HepG2 (cell line): Measurements from ENCODE around the gene NFS1. TPM values are rescaled to one million over a fixed set of nuclear protein-coding genes. Genes with fewer than 3 reads are reported as not detected.

Experiments
- AHR ChIP-seq: IDR thresholded peaks from 2 replicates; pipeline ENCODE4 v1.6.1; 2018; ENCODE audit warnings: missing genetic modification reagents, missing compliant biosample characterization
- ARNTL ChIP-seq: sonication (generic); formaldehyde crosslinking; IDR thresholded peaks from 2 replicates; pipeline ENCODE4 v1.4.0; 2020; ENCODE audit warnings: mild to moderate bottlenecking, missing genetic modification reagents
- CBX1 ChIP-seq: IDR thresholded peaks from one replicate; pipeline ENCODE4 v1.6.1; 2016; ENCODE audit warnings: antibody characterized with exemption, low read depth
- FOXA3 ChIP-seq: IDR thresholded peaks from 2 replicates; pipeline ENCODE4 v1.6.1; 2016; ENCODE audit warnings: missing genetic modification reagents, missing compliant biosample characterization
- HMGA1 ChIP-seq: sonication (generic); formaldehyde crosslinking; conservative IDR thresholded peaks from 2 replicates; pipeline ENCODE4 v1.4.0; 2020; ENCODE audit warnings: missing genetic modification reagents
- HNF1B ChIP-seq: sonication (generic); formaldehyde crosslinking; IDR thresholded peaks from 2 replicates; pipeline ENCODE4 v1.5.1; 2020; ENCODE audit warnings: mild to moderate bottlenecking, moderate library complexity, missing genetic modification reagents
- HOXA7 ChIP-seq: sonication (generic); formaldehyde crosslinking; IDR thresholded peaks from 2 replicates; pipeline ENCODE4 v1.8.1; 2022; ENCODE audit warnings: mild to moderate bottlenecking, missing genetic modification reagents, moderate library complexity
- KDM1A ChIP-seq: IDR thresholded peaks from 2 replicates; pipeline ENCODE4 v1.6.1; 2016; ENCODE audit warnings: missing compliant biosample characterization
- MBD4 ChIP-seq: IDR thresholded peaks from 2 replicates; pipeline ENCODE4 v1.6.1; 2012; ENCODE audit warnings: low read length, inconsistent platforms, borderline replicate concordance
- MYNN ChIP-seq: sonication (generic); formaldehyde crosslinking; IDR thresholded peaks from 2 replicates; pipeline ENCODE4 v1.4.0; 2020; ENCODE audit warnings: mild to moderate bottlenecking, low read depth, missing genetic modification reagents
- NR2C2 ChIP-seq: sonication (generic); formaldehyde crosslinking; IDR thresholded peaks from 2 replicates; pipeline ENCODE4 v1.4.0; 2020; ENCODE audit warnings: missing genetic modification reagents, mild to moderate bottlenecking, moderate library complexity, borderline replicate concordance
- POLR2AphosphoS5 ChIP-seq: IDR thresholded peaks from 2 replicates; pipeline ENCODE4 v1.6.1; 2012; ENCODE audit warnings: low read depth, low read length
- SALL1 ChIP-seq: sonication (generic); formaldehyde crosslinking; IDR thresholded peaks from 2 replicates; pipeline ENCODE4 v1.8.0; 2022; ENCODE audit warnings: mild to moderate bottlenecking, missing genetic modification reagents
- THAP11 ChIP-seq: IDR thresholded peaks from 2 replicates; pipeline ENCODE4 v1.6.1; 2016; ENCODE audit warnings: missing biosample characterization, missing genetic modification reagents
- THAP8 ChIP-seq: sonication (generic); formaldehyde crosslinking; IDR thresholded peaks from 2 replicates; pipeline ENCODE4 v1.5.1; 2020; ENCODE audit warnings: missing genetic modification reagents, mild to moderate bottlenecking, borderline replicate concordance
- XRCC5 ChIP-seq: fragments of 200-400 bp; formaldehyde crosslinking; optimal IDR thresholded peaks from 2 replicates; pipeline ENCODE3; 2017; ENCODE audit warnings: mild to moderate bottlenecking, low read length
- ZBTB7A ChIP-seq: sonication (generic); formaldehyde crosslinking; IDR thresholded peaks from 2 replicates; pipeline ENCODE4 v1.8.0; 2022; ENCODE audit warnings: mild to moderate bottlenecking, missing genetic modification reagents
- ZNF275 ChIP-seq: sonication (generic); formaldehyde crosslinking; IDR thresholded peaks from 2 replicates; pipeline ENCODE4 v1.8.0; 2022; ENCODE audit warnings: missing genetic modification reagents, mild to moderate bottlenecking, inconsistent platforms, borderline replicate concordance
- ZNF280D ChIP-seq: sonication (generic); formaldehyde crosslinking; IDR thresholded peaks from 2 replicates; pipeline ENCODE4 v1.5.1; 2020; ENCODE audit warnings: mild to moderate bottlenecking, missing genetic modification reagents
- ZNF296 ChIP-seq: sonication (generic); formaldehyde crosslinking; conservative IDR thresholded peaks from 2 replicates; pipeline ENCODE4 v1.5.0; 2020; ENCODE audit warnings: mild to moderate bottlenecking, missing genetic modification reagents
- ZNF30 ChIP-seq: sonication (generic); formaldehyde crosslinking; IDR thresholded peaks from 2 replicates; pipeline ENCODE4 v1.5.0; 2020; ENCODE audit warnings: mild to moderate bottlenecking, missing genetic modification reagents
- ZNF629 ChIP-seq: sonication (generic); formaldehyde crosslinking; conservative IDR thresholded peaks from 2 replicates; pipeline ENCODE4 v1.5.0; 2020; ENCODE audit warnings: missing genetic modification reagents
- ZNF740 ChIP-seq: sonication (generic); formaldehyde crosslinking; IDR thresholded peaks from 2 replicates; pipeline ENCODE4 v1.4.0; 2020; ENCODE audit warnings: missing genetic modification reagents
- ZNF850 ChIP-seq: sonication (generic); formaldehyde crosslinking; conservative IDR thresholded peaks from 2 replicates; pipeline ENCODE4 v1.9.0; 2021; ENCODE audit warnings: mild to moderate bottlenecking, missing genetic modification reagents
- polyA plus RNA-seq, 8 experiments: library from polyadenylated mRNA; depleted of rRNA in 3 of 8; stranded (reverse) in 7 of 8; unstranded in 1 of 8; fragments of >200 nt; fragmentation: Illumina TruSeq in 4 of 8; extraction: Trizol in 4 of 8; gene quantifications; 2 replicates each; pipeline versions ENCODE4 v1.2.1 to v1.2.3, GENCODE V29; 2011 to 2016; ENCODE audit warnings: low read depth in 4 of 8, missing spikeins in 1 of 8, mixed read lengths in 1 of 8; ENCODE audit not compliant: insufficient read depth in 1 of 8
- total RNA-seq, 5 experiments: library from RNA; depleted of rRNA; stranded (reverse); fragments of >200 nt; fragmentation: Illumina TruSeq; extraction: Trizol; gene quantifications; 2 replicates each; pipeline ENCODE4 v1.2.3, GENCODE V29; 2016; ENCODE audit warnings: low read depth in 1 of 5

Gene NFS1
- total and polyA plus RNA-seq, 2 of the 13 experiments (the other 11 are each of a cell fraction or from before 2014, with no cell fraction given) = 65.9 to 88.1 TPM

- no peak for TF ChIP-seq THAP8 (CRISPR knock-in tag)
- TF ChIP-seq ZNF740 (CRISPR knock-in tag) = no peak
- no peak for TF ChIP-seq ZNF275 (CRISPR knock-in tag)
- no peak for TF ChIP-seq ZNF850 (CRISPR knock-in tag)
- TF ChIP-seq MYNN (CRISPR knock-in tag) = no peak; the same call in 1 of the 2 replicates
- TF ChIP-seq ZNF296 (CRISPR knock-in tag) = no peak
- TF ChIP-seq THAP11 = no peak
- TF ChIP-seq HOXA7 = no peak
- TF ChIP-seq XRCC5 = no peak
- 0 out of 2 replicates have a peak, but pooled peaks have one; percentile 45 for TF ChIP-seq ARNTL (CRISPR knock-in tag)
- 0 out of 2 replicates have a peak, but pooled peaks have one; percentile 54 for TF ChIP-seq HNF1B (CRISPR knock-in tag)
- no peak; the same call in 1 of the 2 replicates for TF ChIP-seq ZNF280D
- TF ChIP-seq HMGA1 (CRISPR knock-in tag) = no peak
- TF ChIP-seq KDM1A = no peak
- no peak; the same call in 1 of the 2 replicates for TF ChIP-seq FOXA3 (CRISPR knock-in tag)
- TF ChIP-seq POLR2AphosphoS5 = no peak
- no peak for TF ChIP-seq ZNF30
- TF ChIP-seq ZBTB7A (CRISPR knock-in tag) = no peak
- TF ChIP-seq NR2C2 (CRISPR knock-in tag) = no peak
- no peak for TF ChIP-seq AHR (CRISPR knock-in tag)
- no peak for TF ChIP-seq MBD4
- TF ChIP-seq ZNF629 = no peak
- TF ChIP-seq CBX1 = no peak
- TF ChIP-seq SALL1 (CRISPR knock-in tag) = peak; percentile 50
These were observed 640 bp downstream of the NFS1 start (continued) for GRCh38 chr20:35698298-35699126.
